ENCODE data around the gene KCP. TPM values are rescaled to one million over a fixed set of nuclear protein-coding genes. Genes with fewer than 3 reads are reported as not detected.

KCP gene
- total RNA-seq, 1 experiment from 2014 or later, result 1.6 TPM

DNA sequence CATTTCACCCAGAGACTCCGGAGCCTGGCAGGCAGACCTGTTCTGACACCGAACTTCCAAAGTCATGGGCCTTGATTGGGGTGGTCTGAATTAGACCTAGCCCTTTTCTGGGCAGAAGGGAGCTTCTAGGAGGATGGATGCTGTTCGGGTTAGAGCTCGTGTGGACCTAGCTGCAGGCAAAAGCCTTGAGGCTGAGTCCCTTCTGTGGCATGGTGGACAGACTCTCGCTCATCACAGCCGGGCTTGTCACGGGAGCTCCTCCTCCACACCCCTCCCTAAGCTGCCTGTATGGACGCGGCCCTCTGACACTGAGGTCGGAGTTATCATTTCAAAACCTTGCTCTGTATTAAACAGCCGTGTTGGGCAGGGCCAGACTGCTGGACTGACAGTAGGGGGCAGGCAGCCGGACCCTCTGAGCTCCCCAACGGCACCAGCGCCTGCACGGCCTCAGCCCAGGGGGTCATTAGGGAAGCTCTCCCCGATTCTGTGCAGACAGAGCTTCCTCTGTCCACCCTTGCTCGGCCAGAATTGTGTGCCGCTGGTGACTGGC lies 29.4 kb upstream of the KCP start (continued):
- TF ChIP-seq, protein P1, sequence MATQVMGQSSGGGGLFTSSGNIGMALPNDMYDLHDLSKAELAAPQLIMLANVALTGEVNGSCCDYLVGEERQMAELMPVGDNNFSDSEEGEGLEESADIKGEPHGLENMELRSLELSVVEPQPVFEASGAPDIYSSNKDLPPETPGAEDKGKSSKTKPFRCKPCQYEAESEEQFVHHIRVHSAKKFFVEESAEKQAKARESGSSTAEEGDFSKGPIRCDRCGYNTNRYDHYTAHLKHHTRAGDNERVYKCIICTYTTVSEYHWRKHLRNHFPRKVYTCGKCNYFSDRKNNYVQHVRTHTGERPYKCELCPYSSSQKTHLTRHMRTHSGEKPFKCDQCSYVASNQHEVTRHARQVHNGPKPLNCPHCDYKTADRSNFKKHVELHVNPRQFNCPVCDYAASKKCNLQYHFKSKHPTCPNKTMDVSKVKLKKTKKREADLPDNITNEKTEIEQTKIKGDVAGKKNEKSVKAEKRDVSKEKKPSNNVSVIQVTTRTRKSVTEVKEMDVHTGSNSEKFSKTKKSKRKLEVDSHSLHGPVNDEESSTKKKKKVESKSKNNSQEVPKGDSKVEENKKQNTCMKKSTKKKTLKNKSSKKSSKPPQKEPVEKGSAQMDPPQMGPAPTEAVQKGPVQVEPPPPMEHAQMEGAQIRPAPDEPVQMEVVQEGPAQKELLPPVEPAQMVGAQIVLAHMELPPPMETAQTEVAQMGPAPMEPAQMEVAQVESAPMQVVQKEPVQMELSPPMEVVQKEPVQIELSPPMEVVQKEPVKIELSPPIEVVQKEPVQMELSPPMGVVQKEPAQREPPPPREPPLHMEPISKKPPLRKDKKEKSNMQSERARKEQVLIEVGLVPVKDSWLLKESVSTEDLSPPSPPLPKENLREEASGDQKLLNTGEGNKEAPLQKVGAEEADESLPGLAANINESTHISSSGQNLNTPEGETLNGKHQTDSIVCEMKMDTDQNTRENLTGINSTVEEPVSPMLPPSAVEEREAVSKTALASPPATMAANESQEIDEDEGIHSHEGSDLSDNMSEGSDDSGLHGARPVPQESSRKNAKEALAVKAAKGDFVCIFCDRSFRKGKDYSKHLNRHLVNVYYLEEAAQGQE (IDR thresholded peaks at IDR 0.05; ENCODE audit: low read depth), result no peak

DNA sequence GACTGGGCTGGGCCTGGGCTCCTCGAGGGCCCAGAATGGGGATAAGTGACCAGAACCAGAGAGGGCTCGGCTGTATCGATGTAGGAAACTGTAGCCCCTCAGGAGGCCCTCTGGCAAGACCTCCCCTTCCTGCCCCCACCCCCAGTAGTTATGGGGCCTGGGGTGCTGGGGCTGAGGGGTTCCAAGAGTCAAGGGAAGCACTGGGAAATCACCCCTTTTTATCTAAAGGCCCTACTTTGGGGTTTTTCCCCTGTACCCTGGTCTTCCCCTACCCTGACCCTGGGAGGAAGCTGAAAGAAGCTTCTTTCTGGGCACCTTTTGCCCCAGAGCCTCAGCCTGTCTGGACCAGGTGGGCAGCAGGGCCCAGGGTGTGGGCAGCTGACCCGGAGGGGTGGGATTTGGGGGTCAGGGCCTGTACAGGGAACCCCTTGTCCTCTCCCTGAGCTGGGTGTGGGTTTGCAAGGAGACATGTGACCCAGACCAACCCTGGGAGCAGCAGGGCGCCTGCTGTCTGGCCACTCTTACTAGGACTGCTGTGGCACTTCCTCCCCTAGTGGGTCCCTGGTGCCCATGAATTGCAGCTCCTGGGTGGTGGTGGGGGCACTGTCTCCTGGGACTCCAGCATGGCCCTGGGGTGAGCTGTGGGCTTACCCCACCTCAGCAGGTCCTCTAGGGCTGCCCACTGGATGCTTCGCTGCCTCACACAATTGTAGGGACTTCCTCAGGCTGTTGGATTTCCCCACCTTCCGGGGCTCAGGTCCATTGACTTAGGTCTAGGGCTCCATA lies 28.8 kb upstream of the KCP start:
- no peaks in the 10 kb centered on the region for H3K9me2 ChIP-seq (ENCODE audit: insufficient read depth)
- no peak for DNase-seq (ENCODE audit: low read depth, low spot score)
- intact Hi-C loops (cut with micrococcal nuclease), result no loop called here
- no peaks in the 10 kb centered on the region for H3K27me3 ChIP-seq (ENCODE audit: insufficient read depth, low read length)
- CTCF ChIA-PET, result no interaction called here
- no peak overlapping the region for H3K9ac ChIP-seq (ENCODE audit: low read length)
- no peak overlapping the region for H2AFZ ChIP-seq (ENCODE audit: low read depth, low read length, poor library complexity, severe bottlenecking)
- TF ChIP-seq, protein P2, sequence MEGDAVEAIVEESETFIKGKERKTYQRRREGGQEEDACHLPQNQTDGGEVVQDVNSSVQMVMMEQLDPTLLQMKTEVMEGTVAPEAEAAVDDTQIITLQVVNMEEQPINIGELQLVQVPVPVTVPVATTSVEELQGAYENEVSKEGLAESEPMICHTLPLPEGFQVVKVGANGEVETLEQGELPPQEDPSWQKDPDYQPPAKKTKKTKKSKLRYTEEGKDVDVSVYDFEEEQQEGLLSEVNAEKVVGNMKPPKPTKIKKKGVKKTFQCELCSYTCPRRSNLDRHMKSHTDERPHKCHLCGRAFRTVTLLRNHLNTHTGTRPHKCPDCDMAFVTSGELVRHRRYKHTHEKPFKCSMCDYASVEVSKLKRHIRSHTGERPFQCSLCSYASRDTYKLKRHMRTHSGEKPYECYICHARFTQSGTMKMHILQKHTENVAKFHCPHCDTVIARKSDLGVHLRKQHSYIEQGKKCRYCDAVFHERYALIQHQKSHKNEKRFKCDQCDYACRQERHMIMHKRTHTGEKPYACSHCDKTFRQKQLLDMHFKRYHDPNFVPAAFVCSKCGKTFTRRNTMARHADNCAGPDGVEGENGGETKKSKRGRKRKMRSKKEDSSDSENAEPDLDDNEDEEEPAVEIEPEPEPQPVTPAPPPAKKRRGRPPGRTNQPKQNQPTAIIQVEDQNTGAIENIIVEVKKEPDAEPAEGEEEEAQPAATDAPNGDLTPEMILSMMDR (IDR thresholded peaks at IDR 0.05 in 2 of 3, conservative IDR thresholded peaks at IDR 0.05 in 1 of 3; ENCODE audit: borderline replicate concordance in 1 of 3, insufficient read depth in 1 of 3, low read depth in 2 of 3, low read length in 2 of 3), result no peak
- TF ChIP-seq SRF (IDR thresholded peaks at IDR 0.05; ENCODE audit: low read depth), result no peak
- TF ChIP-seq CBX3 (IDR thresholded peaks at IDR 0.05; ENCODE audit: low read depth), result no peak
- no peak for TF ChIP-seq ZNF274 (IDR thresholded peaks at IDR 0.05; ENCODE audit: low read depth, low read length)
- no peak for TF ChIP-seq FOSL1 (IDR thresholded peaks at IDR 0.05; ENCODE audit: low read depth)
- TF ChIP-seq ELF1 (IDR thresholded peaks at IDR 0.05; ENCODE audit: borderline replicate concordance, low read depth), result no peak
- no peak for TF ChIP-seq SP1 (IDR thresholded peaks at IDR 0.05; ENCODE audit: low read depth)
- no peak for TF ChIP-seq POLR2AphosphoS5 (IDR thresholded peaks at IDR 0.05; ENCODE audit: low read depth, low read length)
- TF ChIP-seq CEBPB (IDR thresholded peaks at IDR 0.05; ENCODE audit: low read depth), result no peak
- no peak for TF ChIP-seq JUND (IDR thresholded peaks at IDR 0.05)
- H3K79me2 ChIP-seq (ENCODE audit: insufficient read depth, low read length), result no peaks in the 10 kb centered on the region
- RAD21 ChIA-PET (ENCODE audit: low non-redundant PET in 1 of 2, low total read pairs in 2 of 2, uncharacterized antibody in 2 of 2, unreplicated experiment in 2 of 2), result no interaction called here
- BruUV-seq (replicated peaks), result no TSS peak
- peak overlapping the region; percentile 19 to 84; a peak in 2 of 4 replicates for H3K4me3 ChIP-seq (replicated peaks in 1 of 2; ENCODE audit: low read depth in 1 of 2, low read length in 2 of 2)
- H3K9me3 ChIP-seq (ENCODE audit: control insufficient read depth in 1 of 2, insufficient read depth in 1 of 2, low read depth in 1 of 2, low read length in 2 of 2), result no peaks in the 10 kb centered on the region
- no peaks in the 10 kb centered on the region for H3K36me3 ChIP-seq (ENCODE audit: control insufficient read depth in 1 of 2, insufficient read depth in 2 of 2, low read length in 2 of 2)
- no peak overlapping the region for H3K27ac ChIP-seq (ENCODE audit: low read depth, low read length)
- POLR2A ChIA-PET, result no interaction called here
- H4K20me1 ChIP-seq (ENCODE audit: insufficient read depth), result no peaks in the 10 kb centered on the region
- no peak for ATAC-seq
- peaks cover 10 to 22% of the 10 kb centered on the region in 2 experiments; a peak in 3 of 4 replicates for H3K4me1 ChIP-seq (ENCODE audit: control insufficient read depth in 1 of 2, insufficient read depth in 2 of 2, low read length in 2 of 2)
- H3K4me2 ChIP-seq (ENCODE audit: low read length), result peak overlapping the region; percentile 99

Measured in HCT116 (cell line).